DND-41 (cell line): ENCODE measurements around the gene TMEM132D.

Source experiments
- EZH2 ChIP-seq: IDR thresholded peaks from 3 replicates; pipeline ENCODE4 v1.6.1; 2012; ENCODE audit warnings: borderline replicate concordance, low read depth, mild to moderate bottlenecking, moderate library complexity, low read length, inconsistent platforms; ENCODE audit not compliant: severe bottlenecking
- TF ChIP-seq, protein P1 (sequence below): IDR thresholded peaks from 2 replicates; pipeline ENCODE4 v1.5.1; 2012; ENCODE audit warnings: borderline replicate concordance, low read length, moderate library complexity, mild to moderate bottlenecking; ENCODE audit not compliant: poor library complexity, severe bottlenecking; ENCODE audit errors: extremely low read depth

DNA sequence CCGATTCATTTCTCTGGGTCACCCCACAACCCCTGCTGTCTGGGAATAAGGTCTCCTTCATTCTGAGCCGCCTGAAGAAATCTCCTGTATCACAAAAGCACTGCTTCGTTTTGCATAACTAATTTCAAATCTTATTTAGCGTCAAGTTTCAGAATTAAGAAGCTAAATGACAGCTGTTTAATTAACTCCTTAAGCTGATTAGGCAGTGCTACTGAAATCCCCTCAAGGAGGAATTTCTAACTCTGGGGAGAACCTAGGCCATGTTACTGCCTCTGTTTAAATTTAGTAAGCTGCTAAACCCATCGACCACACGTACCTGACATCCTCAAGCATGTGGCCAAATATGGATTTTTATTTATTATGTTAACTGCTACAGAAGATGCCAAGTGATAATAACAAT lies 677.0 kb downstream of the TMEM132D start:
- TF ChIP-seq, protein P1, sequence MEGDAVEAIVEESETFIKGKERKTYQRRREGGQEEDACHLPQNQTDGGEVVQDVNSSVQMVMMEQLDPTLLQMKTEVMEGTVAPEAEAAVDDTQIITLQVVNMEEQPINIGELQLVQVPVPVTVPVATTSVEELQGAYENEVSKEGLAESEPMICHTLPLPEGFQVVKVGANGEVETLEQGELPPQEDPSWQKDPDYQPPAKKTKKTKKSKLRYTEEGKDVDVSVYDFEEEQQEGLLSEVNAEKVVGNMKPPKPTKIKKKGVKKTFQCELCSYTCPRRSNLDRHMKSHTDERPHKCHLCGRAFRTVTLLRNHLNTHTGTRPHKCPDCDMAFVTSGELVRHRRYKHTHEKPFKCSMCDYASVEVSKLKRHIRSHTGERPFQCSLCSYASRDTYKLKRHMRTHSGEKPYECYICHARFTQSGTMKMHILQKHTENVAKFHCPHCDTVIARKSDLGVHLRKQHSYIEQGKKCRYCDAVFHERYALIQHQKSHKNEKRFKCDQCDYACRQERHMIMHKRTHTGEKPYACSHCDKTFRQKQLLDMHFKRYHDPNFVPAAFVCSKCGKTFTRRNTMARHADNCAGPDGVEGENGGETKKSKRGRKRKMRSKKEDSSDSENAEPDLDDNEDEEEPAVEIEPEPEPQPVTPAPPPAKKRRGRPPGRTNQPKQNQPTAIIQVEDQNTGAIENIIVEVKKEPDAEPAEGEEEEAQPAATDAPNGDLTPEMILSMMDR = no peak
- no peak for TF ChIP-seq EZH2
